ENCODE measurements around the gene C11orf65.

Gene C11orf65

DNA sequence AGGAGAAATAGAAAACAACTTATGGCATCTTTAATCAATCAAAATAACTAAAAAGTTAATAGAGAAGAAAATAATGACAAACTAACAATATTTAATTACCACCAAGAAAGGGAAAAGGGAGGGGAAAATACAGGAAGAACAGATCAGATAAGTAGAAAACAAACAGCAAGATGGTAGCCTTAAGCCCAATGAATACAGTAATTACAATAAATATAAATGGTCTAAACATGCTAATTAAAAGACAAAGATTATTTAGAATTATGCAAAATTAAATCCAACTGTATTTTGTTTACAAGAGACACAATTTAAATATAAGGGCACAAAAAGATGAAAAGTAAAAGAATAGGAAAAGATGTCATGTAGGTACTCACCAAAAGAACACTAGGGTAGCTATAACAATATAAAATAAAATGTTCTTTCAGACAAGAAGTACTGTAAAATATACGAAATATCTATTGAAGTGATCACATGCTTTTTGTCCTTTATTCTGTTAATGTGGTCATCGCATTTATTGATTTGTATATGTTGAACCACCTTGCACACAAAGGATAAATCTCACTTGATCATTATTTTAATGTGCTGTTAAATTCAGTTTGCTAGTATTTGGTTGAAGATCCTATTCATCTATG, 14.0 kb downstream of the C11orf65 start:
- TF ChIP-seq POLR2AphosphoS5 (IDR thresholded peaks at IDR 0.05; ENCODE audit: low read depth, low read length) (no peak), SIN3A (IDR thresholded peaks at IDR 0.05; ENCODE audit: borderline replicate concordance, insufficient read depth, low read length) (no peak), FOXP2 (optimal IDR thresholded peaks at IDR 0.05; ENCODE audit: borderline replicate concordance, extremely low read depth, extremely low read length, insufficient read depth) (no peak), REST (IDR thresholded peaks at IDR 0.05; ENCODE audit: insufficient read depth in 1 of 2, low read depth in 2 of 2, low read length in 2 of 2) (no peak), TAF1 (IDR thresholded peaks at IDR 0.05; ENCODE audit: borderline replicate concordance, insufficient read depth, low read length) (no peak)

DNA sequence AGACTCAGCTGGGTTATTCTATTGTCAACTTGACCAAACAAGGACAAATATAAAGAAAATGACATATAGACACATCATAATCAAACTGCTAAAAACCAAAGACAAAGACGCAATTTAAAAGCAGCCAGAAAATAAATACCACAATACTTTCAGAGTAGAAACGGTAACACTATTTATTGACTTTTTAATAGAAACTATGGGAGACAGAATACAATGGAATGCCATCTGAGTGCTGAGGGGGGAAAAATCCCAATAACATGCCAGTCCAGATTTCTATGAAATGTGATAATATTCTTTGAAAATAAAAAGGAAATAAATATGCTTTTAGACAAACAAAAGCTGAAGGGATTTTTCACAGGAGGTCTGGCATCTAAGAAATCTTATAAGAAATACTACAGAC, 30.7 kb downstream of the C11orf65 start:
- TF ChIP-seq SIN3A (IDR thresholded peaks at IDR 0.05; ENCODE audit: borderline replicate concordance, insufficient read depth, low read length): no peak

- TF ChIP-seq SIN3A (IDR thresholded peaks at IDR 0.05; ENCODE audit: borderline replicate concordance, insufficient read depth, low read length): no peak
- no peak for TF ChIP-seq FOXP2 (optimal IDR thresholded peaks at IDR 0.05; ENCODE audit: borderline replicate concordance, extremely low read depth, extremely low read length, insufficient read depth)
- TF ChIP-seq POLR2AphosphoS5 (IDR thresholded peaks at IDR 0.05; ENCODE audit: low read depth, low read length): no peak
- no peak for TF ChIP-seq TAF1 (IDR thresholded peaks at IDR 0.05; ENCODE audit: borderline replicate concordance, insufficient read depth, low read length)
- no peak for TF ChIP-seq REST (IDR thresholded peaks at IDR 0.05; ENCODE audit: insufficient read depth in 1 of 2, low read depth in 2 of 2, low read length in 2 of 2)
Observed at GRCh38 chr11:108435066-108435465, 32.3 kb downstream of the C11orf65 start.

- TF ChIP-seq POLR2AphosphoS5 (IDR thresholded peaks at IDR 0.05; ENCODE audit: low read depth, low read length) (no peak), TAF1 (IDR thresholded peaks at IDR 0.05; ENCODE audit: borderline replicate concordance, insufficient read depth, low read length) (no peak), REST (IDR thresholded peaks at IDR 0.05; ENCODE audit: insufficient read depth in 1 of 2, low read depth in 2 of 2, low read length in 2 of 2) (no peak), FOXP2 (optimal IDR thresholded peaks at IDR 0.05; ENCODE audit: borderline replicate concordance, extremely low read depth, extremely low read length, insufficient read depth) (no peak), SIN3A (IDR thresholded peaks at IDR 0.05; ENCODE audit: borderline replicate concordance, insufficient read depth, low read length) (no peak)
Observed at GRCh38 chr11:108432783-108433182, 34.5 kb downstream of the C11orf65 start.

DNA sequence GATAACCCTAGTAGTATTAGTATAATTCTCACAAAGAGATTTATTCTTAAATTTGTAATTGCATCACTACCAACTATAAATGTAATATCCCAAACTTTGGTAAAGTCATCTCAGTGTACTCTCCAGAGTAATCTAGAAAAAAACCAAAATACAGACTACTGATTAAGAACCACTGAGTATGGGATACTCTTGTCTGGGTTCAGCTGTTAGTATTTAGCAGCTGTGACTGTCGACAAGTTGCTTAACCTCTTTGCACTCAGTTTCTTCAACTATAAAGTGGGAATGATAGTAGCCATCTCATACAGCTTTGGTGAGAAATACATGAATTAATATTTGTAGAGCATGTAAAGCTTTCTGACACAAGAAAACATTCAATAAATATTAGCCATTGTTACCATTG, 35.3 kb downstream of the C11orf65 start:
- TF ChIP-seq TAF1 (IDR thresholded peaks at IDR 0.05; ENCODE audit: borderline replicate concordance, insufficient read depth, low read length) (no peak), SIN3A (IDR thresholded peaks at IDR 0.05; ENCODE audit: borderline replicate concordance, insufficient read depth, low read length) (no peak)

DNA sequence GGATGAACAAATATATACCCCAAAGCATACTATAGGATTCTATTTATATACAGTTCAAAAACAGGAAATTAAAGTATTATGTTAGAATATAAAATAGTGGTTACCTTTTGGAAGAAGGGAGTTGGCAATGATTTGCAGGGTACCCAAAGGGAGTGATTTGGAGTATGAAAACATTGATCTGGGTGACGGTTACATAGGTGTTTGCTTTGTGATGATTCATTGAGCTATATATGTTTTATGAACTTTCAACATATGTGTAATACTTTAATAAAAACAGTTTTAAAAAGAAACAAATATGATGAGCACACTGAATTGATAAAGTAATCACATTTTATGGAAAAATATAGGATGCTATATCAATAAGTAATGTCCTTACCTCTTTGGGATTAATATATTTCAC, 36.0 kb downstream of the C11orf65 start:
- no peak for TF ChIP-seq SIN3A (IDR thresholded peaks at IDR 0.05; ENCODE audit: borderline replicate concordance, insufficient read depth, low read length)
- no peak for TF ChIP-seq TAF1 (IDR thresholded peaks at IDR 0.05; ENCODE audit: borderline replicate concordance, insufficient read depth, low read length)
- no peak for TF ChIP-seq FOXP2 (optimal IDR thresholded peaks at IDR 0.05; ENCODE audit: borderline replicate concordance, extremely low read depth, extremely low read length, insufficient read depth)
- no peak for TF ChIP-seq REST (IDR thresholded peaks at IDR 0.05; ENCODE audit: insufficient read depth in 1 of 2, low read depth in 2 of 2, low read length in 2 of 2)
- no peak for TF ChIP-seq POLR2AphosphoS5 (IDR thresholded peaks at IDR 0.05; ENCODE audit: low read depth, low read length)

All from PFSK-1 (cell line).